Tongue (tissue), 2 donors: ENCODE results near the gene PAK4. TPM values are rescaled to one million over a fixed set of nuclear protein-coding genes. Genes with fewer than 3 reads are reported as not detected.
A peak's percentile ranks its signal among the peaks of the same experiment; 100 is the strongest.
"Not testable (repeated sequence)": the region's sequence is repeated elsewhere in the genome, so short reads cannot be mapped to it uniquely, and the experiment has no call there.

Experiments
- DNase-seq: peaks from one replicate; pipeline ENCODE4 v3.0.0-alpha.2; 2015
- total RNA-seq: library from RNA; depleted of rRNA; stranded (reverse); fragments of >200 nt; gene quantifications from one replicate; pipeline ENCODE4 v1.2.3, GENCODE V29; 2014

Gene PAK4
- total RNA-seq, 1 donor from 2014 or later: 10.3 TPM

GRCh38 chr19:39207293-39207836, 81.8 kb downstream of the PAK4 start:
- no peak for DNase-seq

GRCh38 chr19:39208175-39208795, 82.7 kb downstream of the PAK4 start:
- no peak for DNase-seq

GRCh38 chr19:39209196-39209595, 83.6 kb downstream of the PAK4 start:
- no peak for DNase-seq

- no peak for DNase-seq
Measured at GRCh38 chr19:39211731-39212374, 86.3 kb downstream of the PAK4 start.

DNA sequence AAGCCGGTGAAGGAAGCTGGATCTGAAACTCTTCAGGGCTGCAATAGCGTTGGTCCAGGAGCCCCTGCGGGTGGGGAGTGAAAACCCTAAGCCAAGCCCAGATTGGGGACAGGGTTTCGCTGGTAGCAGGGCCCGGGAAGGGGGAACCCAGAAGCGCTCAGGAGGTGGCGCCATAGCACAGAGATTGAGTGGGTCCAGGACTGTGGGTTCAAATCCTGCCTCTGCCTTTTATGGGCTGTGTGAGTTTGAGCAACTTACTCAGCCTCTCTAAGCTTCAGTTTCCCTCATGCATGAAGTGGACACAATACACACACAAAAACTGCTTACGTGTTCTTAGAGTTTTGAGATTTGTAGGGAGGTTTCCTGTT, 86.8 kb downstream of the PAK4 start:
- no peak for DNase-seq

DNA sequence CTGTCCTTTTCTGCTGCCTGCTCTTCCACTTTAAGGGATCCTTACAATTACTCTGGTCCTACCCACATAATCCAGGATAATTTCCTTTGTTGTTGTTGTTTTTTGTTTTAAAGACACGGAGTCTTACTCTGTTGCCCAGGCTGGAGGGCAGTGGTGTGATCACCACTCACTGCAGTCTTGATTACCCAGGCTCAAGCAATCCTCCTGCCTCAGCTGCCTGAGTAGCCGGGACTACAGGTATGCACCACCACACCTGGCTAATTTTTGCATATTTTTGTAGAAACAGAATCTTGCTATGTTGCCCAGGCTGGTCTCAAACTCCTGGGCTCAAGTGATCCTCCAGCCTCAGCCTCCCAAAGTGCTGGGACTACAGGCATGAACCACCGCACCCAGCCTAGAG, 89.7 kb downstream of the PAK4 start:
- DNase-seq: not testable (repeated sequence)

DNA sequence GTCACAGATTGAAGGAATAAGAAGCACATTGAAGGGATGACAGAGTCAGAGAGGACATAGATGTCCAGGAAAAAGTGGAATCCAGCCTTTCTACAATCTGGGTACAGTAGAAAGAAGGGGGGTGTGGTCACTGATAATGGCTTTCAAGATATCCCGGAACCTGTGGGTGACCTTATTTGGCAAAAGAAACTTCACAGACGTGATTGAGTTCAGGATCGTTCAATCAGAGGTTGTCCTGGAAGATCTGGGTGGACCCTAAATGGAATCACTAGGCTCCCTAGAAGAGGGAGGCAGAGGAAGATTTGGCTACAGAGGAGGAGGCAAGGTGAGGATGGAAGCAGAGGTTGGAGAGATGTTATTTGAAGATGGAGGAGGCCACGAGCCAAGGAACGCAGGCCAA, 91.5 kb downstream of the PAK4 start:
- no peak for DNase-seq

DNA sequence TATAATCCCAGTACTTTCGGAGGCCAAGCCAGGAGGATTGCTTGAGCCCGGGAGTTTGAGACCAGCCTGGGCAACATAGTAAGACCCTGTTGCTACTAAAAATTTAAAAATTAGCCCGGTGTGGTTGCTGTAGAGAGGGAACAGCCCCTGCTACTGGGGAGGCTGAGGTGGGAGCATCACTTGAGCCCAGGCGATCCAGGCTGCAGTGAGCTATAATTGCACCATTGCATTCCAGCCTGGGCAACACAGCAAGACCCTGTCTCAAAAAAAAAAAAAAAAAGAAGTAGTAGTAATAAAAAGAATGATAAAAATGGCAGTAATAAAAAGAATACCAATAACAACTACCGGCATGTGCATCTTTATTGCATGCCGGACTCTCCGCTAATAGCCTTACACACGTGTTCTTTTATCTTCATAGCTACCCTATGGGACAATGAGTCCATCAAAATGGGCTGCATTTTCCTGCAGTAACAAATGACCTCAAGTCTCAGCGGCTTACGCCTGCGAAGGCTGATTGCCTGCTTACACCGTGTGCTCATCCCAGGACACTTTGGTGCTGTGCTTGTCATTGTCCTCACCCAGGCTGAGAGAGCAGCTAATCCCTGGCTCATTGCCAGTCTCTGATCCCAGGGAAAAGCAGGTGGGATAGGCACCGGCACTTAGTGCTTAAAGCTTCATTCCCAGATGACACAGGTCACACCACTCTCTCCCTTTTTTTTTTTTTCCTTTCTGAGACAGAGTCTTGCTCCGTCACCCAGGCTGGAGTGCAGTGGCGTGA, 92.8 kb downstream of the PAK4 start:
- DNase-seq: no peak

DNA sequence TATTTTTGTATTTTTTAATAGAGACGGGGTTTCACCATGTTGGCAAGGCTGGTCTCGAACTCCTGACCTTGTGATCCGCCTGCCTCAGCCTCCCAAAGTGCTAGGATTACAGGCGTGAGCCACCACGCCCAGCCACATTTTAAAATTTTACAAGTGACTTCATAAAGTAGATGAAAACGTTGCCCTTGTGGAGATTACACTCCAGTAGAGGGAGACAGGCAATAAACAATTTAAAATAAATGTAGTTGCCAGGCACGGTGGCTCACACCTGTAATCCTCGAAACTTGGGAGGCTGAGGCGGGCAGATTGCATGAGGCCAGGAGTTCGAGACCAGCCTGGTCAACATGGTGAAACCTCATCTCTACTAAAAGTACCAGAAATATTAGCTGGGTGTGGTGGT, 93.5 kb downstream of the PAK4 start:
- DNase-seq: not testable (repeated sequence)

GRCh38 chr19:39223703-39224279, 98.2 kb downstream of the PAK4 start:
- peak; percentile 40 for DNase-seq

DNA sequence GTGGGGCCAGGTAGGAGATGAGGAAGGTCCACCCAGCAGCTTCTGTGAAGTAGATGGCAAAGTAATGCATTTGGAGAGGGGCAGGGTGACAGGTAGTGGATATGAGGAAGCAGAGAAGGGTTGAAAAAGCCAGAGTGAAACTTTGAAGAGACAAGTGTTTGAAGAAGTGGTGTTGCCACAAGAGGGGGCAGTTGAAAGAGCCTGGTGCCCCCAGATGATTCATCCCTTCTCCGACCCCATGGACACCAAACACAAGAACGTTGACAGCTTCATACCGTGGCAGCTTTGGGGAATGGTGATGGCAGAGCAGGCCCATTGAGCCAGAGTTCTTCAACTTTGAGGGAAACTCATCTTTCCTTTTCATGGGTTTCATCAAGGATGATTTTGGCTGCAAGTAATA, 99.3 kb downstream of the PAK4 start:
- DNase-seq: no peak

Other genes with a start within 250 kb of the PAK4 start
- 7.1 TPM for gene RINL, start 247.5 kb upstream of the PAK4 start, total RNA-seq
- gene SIRT2, start 226.2 kb upstream of the PAK4 start, total RNA-seq: 178 TPM
- gene NFKBIB, start 225.8 kb upstream of the PAK4 start, total RNA-seq: 8.8 TPM
- not detected for gene CCER2, start 213.6 kb upstream of the PAK4 start, total RNA-seq
- gene SARS2, start 195.0 kb upstream of the PAK4 start, total RNA-seq: 11.3 TPM
- 18.1 TPM for gene MRPS12, start 194.8 kb upstream of the PAK4 start, total RNA-seq
- gene FBXO17, start 150.0 kb upstream of the PAK4 start, total RNA-seq: 35.2 TPM
- 1.6 TPM for gene FBXO27, start 93.2 kb upstream of the PAK4 start, total RNA-seq
- not detected for gene ACP7, start 41.4 kb upstream of the PAK4 start, total RNA-seq
- gene NCCRP1, start 71.2 kb downstream of the PAK4 start, total RNA-seq: 4.5 TPM
- gene SYCN, start 78.5 kb downstream of the PAK4 start, total RNA-seq: not detected
- gene IFNL3, start 119.2 kb downstream of the PAK4 start, total RNA-seq: not detected
- not detected for gene IFNL4, start 123.1 kb downstream of the PAK4 start, total RNA-seq
- not detected for gene IFNL2, start 142.6 kb downstream of the PAK4 start, total RNA-seq
- not detected for gene IFNL1, start 170.6 kb downstream of the PAK4 start, total RNA-seq
- gene LRFN1, start 195.1 kb downstream of the PAK4 start, total RNA-seq: 0.92 TPM
- gene GMFG, start 210.3 kb downstream of the PAK4 start, total RNA-seq: 8.2 TPM
- 36.4 TPM for gene SAMD4B, start 216.6 kb downstream of the PAK4 start, total RNA-seq